HepG2 (cell line): ENCODE results near the gene EMC10. TPM values are rescaled to one million over a fixed set of nuclear protein-coding genes. Genes with fewer than 3 reads are reported as not detected.

Experiments used
- ARID2 ChIP-seq: sonication (generic); formaldehyde crosslinking; IDR thresholded peaks from 2 replicates; pipeline ENCODE4 v1.8.1; 2022; ENCODE audit warnings: mild to moderate bottlenecking, missing genetic modification reagents, borderline replicate concordance
- CEBPB ChIP-seq: IDR thresholded peaks from 2 replicates; pipeline ENCODE4 v1.6.1; 2011; ENCODE audit warnings: low read depth, low read length, improper control_type of control experiment, borderline replicate concordance
- ELK4 ChIP-seq: sonication (generic); formaldehyde crosslinking; IDR thresholded peaks from 2 replicates; pipeline ENCODE4 v1.9.0; 2021; ENCODE audit warnings: missing genetic modification reagents, borderline replicate concordance
- GFI1 ChIP-seq: sonication (generic); formaldehyde crosslinking; IDR thresholded peaks from 2 replicates; pipeline ENCODE4 v1.5.0; 2020; ENCODE audit warnings: missing genetic modification reagents, mild to moderate bottlenecking, borderline replicate concordance
- PHF8 ChIP-seq: sonication (generic); formaldehyde crosslinking; IDR thresholded peaks from 2 replicates; pipeline ENCODE4 v1.5.0; 2020; ENCODE audit warnings: missing genetic modification reagents
- PRPF4 ChIP-seq: fragments of 200-400 bp; formaldehyde crosslinking; IDR thresholded peaks from 2 replicates; pipeline ENCODE4 v1.6.1; 2016; ENCODE audit warnings: low read length, low read depth; ENCODE audit not compliant: poor library complexity, severe bottlenecking
- SCMH1 ChIP-seq: sonication (generic); formaldehyde crosslinking; IDR thresholded peaks from 2 replicates; pipeline ENCODE4 v1.9.0; 2021; ENCODE audit warnings: missing genetic modification reagents, mild to moderate bottlenecking, borderline replicate concordance
- ZNF280B ChIP-seq: sonication (generic); formaldehyde crosslinking; IDR thresholded peaks from 2 replicates; pipeline ENCODE4 v1.5.0; 2020; ENCODE audit warnings: missing genetic modification reagents, mild to moderate bottlenecking, borderline replicate concordance
- ZNF703 ChIP-seq: sonication (generic); formaldehyde crosslinking; IDR thresholded peaks from 2 replicates; pipeline ENCODE4 v1.5.1; 2020; ENCODE audit warnings: missing genetic modification reagents, mild to moderate bottlenecking, moderate library complexity, borderline replicate concordance
- polyA plus RNA-seq, 8 experiments: library from polyadenylated mRNA; depleted of rRNA in 3 of 8; stranded (reverse) in 7 of 8; unstranded in 1 of 8; fragments of >200 nt; fragmentation: Illumina TruSeq in 4 of 8; extraction: Trizol in 4 of 8; gene quantifications; 2 replicates each; pipeline versions ENCODE4 v1.2.1 to v1.2.3, GENCODE V29; 2011 to 2016; ENCODE audit warnings: low read depth in 4 of 8, missing spikeins in 1 of 8, mixed read lengths in 1 of 8; ENCODE audit not compliant: insufficient read depth in 1 of 8
- total RNA-seq, 5 experiments: library from RNA; depleted of rRNA; stranded (reverse); fragments of >200 nt; fragmentation: Illumina TruSeq; extraction: Trizol; gene quantifications; 2 replicates each; pipeline ENCODE4 v1.2.3, GENCODE V29; 2016; ENCODE audit warnings: low read depth in 1 of 5

The EMC10 gene
- total and polyA plus RNA-seq, 2 of the 13 experiments (the other 11 are each of a cell fraction or from before 2014, with no cell fraction given), result not detected

GRCh38 chr19:50495020-50495531, 18.8 kb downstream of the EMC10 start (continued):
- no peak for TF ChIP-seq GFI1
- no peak for TF ChIP-seq PHF8
- no peak for TF ChIP-seq PRPF4
- no peak for TF ChIP-seq ARID2 (CRISPR knock-in tag)
- no peak for TF ChIP-seq CEBPB
- TF ChIP-seq ZNF703 (CRISPR knock-in tag), result no peak
- TF ChIP-seq ZNF280B (CRISPR knock-in tag), result no peak
- TF ChIP-seq ELK4 (CRISPR knock-in tag), result no peak
- no peak for TF ChIP-seq SCMH1 (CRISPR knock-in tag)
- TF ChIP-seq, all 625 proteins: peak for 0
